H1 (cell line): Measurements from ENCODE around the gene SEMA3G. TPM values are rescaled to one million over a fixed set of nuclear protein-coding genes. Genes with fewer than 3 reads are reported as not detected.

Experiments used
- CHD7 ChIP-seq: fragments of 300-600 bp; sonication (generic); IDR thresholded peaks from 2 replicates; pipeline ENCODE4 v1.7.1; 2012; ENCODE audit warnings: low read length, moderate library complexity, mild to moderate bottlenecking, inconsistent platforms; ENCODE audit not compliant: insufficient replicate concordance
- EP300 ChIP-seq, 2 experiments: IDR thresholded peaks; 1 replicate in 1 of 2; 2 replicates in 1 of 2; pipeline ENCODE4 v1.6.1; 2011 to 2012; ENCODE audit warnings: low read depth in 2 of 2, low read length in 2 of 2, mild to moderate bottlenecking in 2 of 2, borderline replicate concordance in 1 of 2, inconsistent platforms in 1 of 2, moderate library complexity in 1 of 2
- HDAC6 ChIP-seq: IDR thresholded peaks from one replicate; pipeline ENCODE4 v1.7.1; 2012; ENCODE audit warnings: low read depth, mild to moderate bottlenecking, inconsistent platforms, low read length, moderate library complexity
- PHF8 ChIP-seq: fragments of 200-600 bp; sonication (generic); conservative IDR thresholded peaks from 2 replicates; pipeline ENCODE4 v1.7.1; 2012; ENCODE audit warnings: low read depth, mild to moderate bottlenecking, inconsistent platforms, low read length, moderate library complexity
- RFX5 ChIP-seq: IDR thresholded peaks from 2 replicates; pipeline ENCODE4 v1.6.1; 2011; ENCODE audit warnings: low read depth, low read length, improper control_type of control experiment, borderline replicate concordance
- polyA plus RNA-seq, 7 experiments: library from polyadenylated mRNA; depleted of rRNA in 3 of 7; stranded (reverse) in 5 of 7; unstranded in 2 of 7; fragments of >200 nt in 5 of 7; fragments of 200-250 nt in 2 of 7; gene quantifications; 1 replicate in 5 of 7; 2 replicates in 1 of 7; 4 replicates in 1 of 7; pipeline versions ENCODE4 v1.2.1 to v1.2.3, GENCODE V29; 2011 to 2013; ENCODE audit warnings: missing spikeins in 2 of 7, mixed read lengths in 2 of 7
- total RNA-seq: library from RNA; stranded (reverse); fragmentation: NEBNext Ultra II Directional; extraction: Animal tissue kit (Norgen Biotek cat#: 25700); gene quantifications from 2 replicates; pipeline ENCODE4 v1.2.1, GENCODE V29; 2021

The SEMA3G gene
- total and polyA plus RNA-seq, 2 of the 8 experiments (the other 6 are each of a cell fraction or from before 2014, with no cell fraction given) = 0.95 to 1.5 TPM

DNA sequence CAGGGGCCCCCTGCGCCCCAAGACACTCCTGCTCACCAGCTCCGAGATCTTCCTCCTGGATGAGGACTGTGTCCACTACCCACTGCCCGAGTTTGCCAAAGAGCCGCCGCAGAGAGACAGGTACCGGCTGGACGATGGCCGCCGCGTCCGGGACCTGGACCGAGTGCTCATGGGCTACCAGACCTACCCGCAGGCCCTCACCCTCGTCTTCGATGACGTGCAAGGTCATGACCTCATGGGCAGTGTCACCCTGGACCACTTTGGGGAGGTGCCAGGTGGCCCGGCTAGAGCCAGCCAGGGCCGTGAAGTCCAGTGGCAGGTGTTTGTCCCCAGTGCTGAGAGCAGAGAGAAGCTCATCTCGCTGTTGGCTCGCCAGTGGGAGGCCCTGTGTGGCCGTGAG, 47.2 kb upstream of the SEMA3G start (continued):
- no peak for TF ChIP-seq CHD7
- no peak for TF ChIP-seq RFX5
- no peak for TF ChIP-seq EP300 (IDR thresholded peaks at IDR 0.05; ENCODE audit: borderline replicate concordance in 1 of 2, low read depth in 2 of 2, low read length in 2 of 2)
- TF ChIP-seq HDAC6 = no peak
- TF ChIP-seq PHF8 = no peak
